ENCODE measurements around the gene DUSP28.

GRCh38 chr2:240564561-240565332 is 4.6 kb downstream of the DUSP28 start:
- TF ChIP-seq, protein P1, sequence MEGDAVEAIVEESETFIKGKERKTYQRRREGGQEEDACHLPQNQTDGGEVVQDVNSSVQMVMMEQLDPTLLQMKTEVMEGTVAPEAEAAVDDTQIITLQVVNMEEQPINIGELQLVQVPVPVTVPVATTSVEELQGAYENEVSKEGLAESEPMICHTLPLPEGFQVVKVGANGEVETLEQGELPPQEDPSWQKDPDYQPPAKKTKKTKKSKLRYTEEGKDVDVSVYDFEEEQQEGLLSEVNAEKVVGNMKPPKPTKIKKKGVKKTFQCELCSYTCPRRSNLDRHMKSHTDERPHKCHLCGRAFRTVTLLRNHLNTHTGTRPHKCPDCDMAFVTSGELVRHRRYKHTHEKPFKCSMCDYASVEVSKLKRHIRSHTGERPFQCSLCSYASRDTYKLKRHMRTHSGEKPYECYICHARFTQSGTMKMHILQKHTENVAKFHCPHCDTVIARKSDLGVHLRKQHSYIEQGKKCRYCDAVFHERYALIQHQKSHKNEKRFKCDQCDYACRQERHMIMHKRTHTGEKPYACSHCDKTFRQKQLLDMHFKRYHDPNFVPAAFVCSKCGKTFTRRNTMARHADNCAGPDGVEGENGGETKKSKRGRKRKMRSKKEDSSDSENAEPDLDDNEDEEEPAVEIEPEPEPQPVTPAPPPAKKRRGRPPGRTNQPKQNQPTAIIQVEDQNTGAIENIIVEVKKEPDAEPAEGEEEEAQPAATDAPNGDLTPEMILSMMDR (IDR thresholded peaks at IDR 0.05), result no peak
- no peak for TF ChIP-seq POLR2A (IDR thresholded peaks at IDR 0.05)
